GM08714 (cell line): ENCODE results near the gene PCED1A.
A peak's percentile ranks its signal among the peaks of the same experiment; 100 is the strongest.

Source experiments
- H3K4me3 ChIP-seq: fragments of 200-500 bp; sonication (Bioruptor generic); 2 replicates; pipeline ENCODE4 v1.5.1; 2014; ENCODE audit warnings: mild to moderate bottlenecking, low read length, inconsistent platforms
- ZNF274 ChIP-seq: IDR thresholded peaks from 2 replicates; pipeline ENCODE4 v1.6.1; 2012; ENCODE audit warnings: mild to moderate bottlenecking, low read depth, low read length

The PCED1A gene

GRCh38 chr20:2840138-2840966, at the start of gene PCED1A, which contains the start of gene VPS16:
TSS of gene PCED1A (minus strand) at chr20:2840655. CDS start at chr20:2839912, 743 bp downstream.
TSS of gene VPS16 (plus strand) at chr20:2840745. CDS start at chr20:2840775, 30 bp downstream.
- no peak for TF ChIP-seq ZNF274
- peak within 1 kb of the TSS; percentile 91 for H3K4me3 ChIP-seq

DNA sequence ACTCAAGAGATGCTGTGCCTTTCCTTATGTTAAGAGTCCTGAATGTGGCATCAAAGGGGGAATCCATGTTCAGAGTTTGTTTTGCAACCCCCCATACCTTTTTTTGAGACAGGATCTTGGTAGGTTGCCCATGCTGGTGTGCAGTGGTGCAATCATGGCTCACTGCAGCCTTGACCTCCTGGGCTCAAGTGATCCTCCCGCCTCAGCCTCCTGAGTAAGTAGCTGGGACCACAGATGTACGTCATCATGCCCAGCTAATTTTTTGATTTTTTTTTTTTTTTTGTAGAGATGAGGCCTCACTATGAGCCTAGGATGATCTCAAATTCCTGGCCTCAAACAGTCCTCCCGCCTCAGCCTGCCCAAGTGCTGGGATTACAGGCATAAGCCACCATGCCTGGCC, 49.3 kb upstream of the PCED1A start:
- H3K4me3 ChIP-seq: no peak overlapping the region
- TF ChIP-seq ZNF274: no peak

GRCh38 chr20:2889209-2889608, 48.8 kb upstream of the PCED1A start:
- H3K4me3 ChIP-seq: no peak overlapping the region
- no peak for TF ChIP-seq ZNF274

DNA sequence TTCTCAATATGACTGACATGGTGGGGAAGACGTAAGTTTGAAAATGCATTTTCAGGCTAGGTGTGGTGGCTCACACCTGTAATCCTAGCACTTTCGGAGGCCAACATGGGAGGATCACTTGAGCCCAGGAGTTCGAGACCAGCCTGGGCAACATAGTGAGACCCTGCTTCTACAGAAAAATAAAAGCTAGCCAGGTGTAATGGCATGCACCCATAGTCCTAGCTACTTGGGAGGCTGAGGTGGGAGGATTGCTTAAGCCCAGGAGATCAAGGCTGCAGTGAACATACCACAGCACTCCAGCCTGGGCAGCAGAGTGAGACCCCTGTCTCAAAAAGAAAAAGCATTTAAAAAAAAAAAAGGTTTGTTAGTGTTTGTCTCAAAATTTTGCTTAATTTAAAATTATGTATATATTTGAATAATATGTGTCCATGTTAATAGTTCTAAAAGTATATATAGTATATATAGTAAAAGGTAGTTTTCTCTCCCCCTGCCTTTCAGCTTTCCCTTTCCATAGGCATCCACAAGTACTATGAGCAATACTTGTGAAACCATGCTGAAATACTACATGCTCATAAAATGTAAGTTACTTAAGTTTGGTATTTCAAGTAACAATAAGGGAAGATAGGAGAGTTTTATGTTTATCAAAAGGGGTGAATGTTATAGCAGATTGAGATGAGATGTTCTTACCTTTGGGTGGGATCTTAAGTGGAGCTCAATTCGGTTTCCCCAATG, 47.9 kb upstream of the PCED1A start:
- H3K4me3 ChIP-seq: no peak overlapping the region

GRCh38 chr20:2887715-2888114, 47.3 kb upstream of the PCED1A start:
- TF ChIP-seq ZNF274: no peak
- no peak overlapping the region for H3K4me3 ChIP-seq

More for the DNA sequence above, 47.9 kb upstream of the PCED1A start:
- TF ChIP-seq ZNF274: no peak

- TF ChIP-seq ZNF274: no peak
- H3K4me3 ChIP-seq: no peak overlapping the region
Observed at GRCh38 chr20:2883726-2884637, 43.5 kb upstream of the PCED1A start.

- TF ChIP-seq ZNF274: no peak
- no peak overlapping the region for H3K4me3 ChIP-seq
Observed at GRCh38 chr20:2880650-2881049, 40.2 kb upstream of the PCED1A start.

DNA sequence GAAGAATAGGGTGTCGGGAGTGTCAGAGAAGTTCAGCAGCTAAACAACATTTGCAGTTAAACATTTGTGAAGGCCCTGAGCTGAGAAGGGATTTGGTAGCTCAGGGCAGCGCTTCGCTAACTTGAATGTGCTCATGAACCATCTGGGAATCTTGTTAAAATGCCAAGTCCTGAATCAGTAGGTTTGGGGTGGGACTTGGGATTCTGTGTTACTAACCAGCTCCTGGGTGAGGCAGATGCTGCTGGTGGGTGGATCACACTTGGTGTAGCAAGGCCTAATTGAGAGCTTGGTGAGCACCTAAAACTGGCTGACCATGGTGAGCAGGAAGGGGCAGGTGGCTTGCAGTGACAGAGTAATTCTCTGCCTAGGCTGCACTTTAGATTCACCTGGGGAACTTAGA, 38.7 kb upstream of the PCED1A start:
- H3K4me3 ChIP-seq: no peak overlapping the region
- no peak for TF ChIP-seq ZNF274

GRCh38 chr20:2878515-2878914, 38.1 kb upstream of the PCED1A start:
- TF ChIP-seq ZNF274: no peak
- no peak overlapping the region for H3K4me3 ChIP-seq

- TF ChIP-seq ZNF274: no peak
- H3K4me3 ChIP-seq: no peak overlapping the region
Observed at GRCh38 chr20:2875690-2876203, 35.3 kb upstream of the PCED1A start.

- H3K4me3 ChIP-seq: peak overlapping the region; percentile 90
- TF ChIP-seq ZNF274: no peak
Observed at GRCh38 chr20:2874456-2874855, 34.0 kb upstream of the PCED1A start.

GRCh38 chr20:2873747-2874041, 33.2 kb upstream of the PCED1A start:
- no peak for TF ChIP-seq ZNF274
- H3K4me3 ChIP-seq: peak overlapping the region; percentile 90

DNA sequence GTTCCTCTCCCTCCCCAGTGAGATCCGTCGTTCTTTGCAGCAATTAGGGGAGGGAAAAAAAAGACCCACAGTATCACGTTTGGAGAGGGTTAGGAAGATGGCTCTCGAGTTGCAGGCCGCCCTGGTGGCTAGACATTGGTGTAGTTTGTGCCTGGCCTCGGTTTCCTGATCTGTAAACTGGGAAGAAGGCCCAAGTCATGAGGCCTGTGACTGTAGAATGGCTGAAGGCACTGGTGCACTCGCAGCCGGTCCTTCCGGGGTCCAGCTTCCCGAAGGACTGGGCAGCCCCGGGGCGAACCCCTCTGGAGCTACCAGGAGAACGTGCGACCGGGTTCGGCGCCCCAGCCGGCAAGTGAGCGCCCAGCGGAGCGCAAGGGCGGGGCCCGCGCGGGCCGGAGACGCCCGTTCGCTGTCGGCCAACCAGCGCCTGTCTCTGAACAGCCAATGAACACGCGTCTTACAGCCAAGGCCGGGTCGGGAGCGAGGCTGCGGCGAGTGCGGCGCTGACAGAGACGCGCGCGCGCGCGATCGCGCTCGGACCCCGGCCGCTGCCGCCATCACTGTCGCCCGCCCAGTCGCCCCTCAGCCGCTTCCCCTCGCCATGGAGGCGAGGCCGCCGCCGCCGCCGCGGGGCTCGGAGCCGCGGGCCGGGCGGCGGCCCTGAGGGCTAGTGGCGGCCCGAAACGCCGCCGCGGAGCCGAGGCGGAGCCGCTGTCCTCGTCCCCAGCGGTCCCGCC, 32.7 kb upstream of the PCED1A start, which contains the start of gene PTPRA:
Gene PTPRA, plus strand, starts transcription at position 472 of the 737 bp plus-strand sequence. CDS start 90,797 bp downstream, outside the sequence.
- peak within 1 kb of the TSS; percentile 90 for H3K4me3 ChIP-seq
- no peak for TF ChIP-seq ZNF274

- TF ChIP-seq ZNF274: no peak
- peak overlapping the region; percentile 44; the same call in 1 of the 2 replicates for H3K4me3 ChIP-seq
Observed at GRCh38 chr20:2872459-2873009, 32.1 kb upstream of the PCED1A start.
